Measurements from ENCODE around the gene OR8S1.
"Not testable (repeated sequence)": the region's sequence is repeated elsewhere in the genome, so short reads cannot be mapped to it uniquely, and the experiment has no call there.

OR8S1 gene

GRCh38 chr12:48525332-48525731 lies at the start of gene OR8S1:
Gene OR8S1 (plus strand): TSS chr12:48525632. CDS start chr12:48525632, 0 bp downstream.
- DNase-seq = no peak

GRCh38 chr12:48482198-48482597 lies 43.2 kb upstream of the OR8S1 start, which contains the start of gene C12orf54:
Gene C12orf54 (plus strand): TSS chr12:48482498. CDS start chr12:48483297, 799 bp downstream.
- DNase-seq = no peak

GRCh38 chr12:48482930-48483329 lies 42.5 kb upstream of the OR8S1 start:
- DNase-seq = no peak

GRCh38 chr12:48486261-48486660 lies 39.2 kb upstream of the OR8S1 start:
- DNase-seq = no peak

- no peak for DNase-seq
Measured at GRCh38 chr12:48486679-48487078, 38.8 kb upstream of the OR8S1 start.

GRCh38 chr12:48489012-48489411 lies 36.4 kb upstream of the OR8S1 start:
- DNase-seq = no peak

- not testable (repeated sequence) for DNase-seq
Measured at GRCh38 chr12:48489456-48489855, 36.0 kb upstream of the OR8S1 start.

- DNase-seq = not testable (repeated sequence)
Measured at GRCh38 chr12:48500281-48500680, 25.2 kb upstream of the OR8S1 start.

- not testable (repeated sequence) for DNase-seq
Measured at GRCh38 chr12:48506836-48507235, 18.6 kb upstream of the OR8S1 start.

GRCh38 chr12:48508987-48509386 lies 16.4 kb upstream of the OR8S1 start:
- DNase-seq = no peak

- DNase-seq = no peak
Measured at GRCh38 chr12:48510111-48510510, 15.3 kb upstream of the OR8S1 start.

- DNase-seq = no peak
Measured at GRCh38 chr12:48512855-48513254, 12.6 kb upstream of the OR8S1 start.

- no peak for DNase-seq
Measured at GRCh38 chr12:48514728-48515127, 10.7 kb upstream of the OR8S1 start.

GRCh38 chr12:48520381-48520780 lies 5.1 kb upstream of the OR8S1 start:
- DNase-seq = not testable (repeated sequence)

GRCh38 chr12:48527891-48528670 lies 2.6 kb downstream of the OR8S1 start:
- DNase-seq = no peak

GRCh38 chr12:48532601-48533000 lies 7.2 kb downstream of the OR8S1 start:
- DNase-seq = no peak

GRCh38 chr12:48536602-48537001 lies 11.2 kb downstream of the OR8S1 start:
- DNase-seq = no peak

- no peak for DNase-seq
Measured at GRCh38 chr12:48542300-48542928, 17.0 kb downstream of the OR8S1 start.

GRCh38 chr12:48545833-48546469 lies 20.5 kb downstream of the OR8S1 start:
- DNase-seq = no peak

GRCh38 chr12:48547012-48547411 lies 21.6 kb downstream of the OR8S1 start:
- not testable (repeated sequence) for DNase-seq

GRCh38 chr12:48551636-48552035 lies 26.2 kb downstream of the OR8S1 start:
- not testable (repeated sequence) for DNase-seq

- not testable (repeated sequence) for DNase-seq
Measured at GRCh38 chr12:48553666-48554343, 28.4 kb downstream of the OR8S1 start.

GRCh38 chr12:48556631-48557030 lies 31.2 kb downstream of the OR8S1 start:
- DNase-seq = no peak
